Measurements from ENCODE around the gene PTGS2. TPM values are rescaled to one million over a fixed set of nuclear protein-coding genes. Genes with fewer than 3 reads are reported as not detected.

PTGS2 gene
- polyA plus RNA-seq, 1 of the 3 experiments (the other 2 are of a cell fraction) = 6.3 TPM

GRCh38 chr1:186683652-186684410 lies 3.6 kb upstream of the PTGS2 start:
- no peaks in the 10 kb centered on the region for H3F3A ChIP-seq (replicated peaks; ENCODE audit: insufficient read depth)
- H3K4me2 ChIP-seq = no peak overlapping the region
- no peaks in the 10 kb centered on the region for H3K9me2 ChIP-seq
- 47% methylated on average over 6 of the region's 6 CpGs for WGBS (ENCODE audit: low lambda C conversion rate)
- H3K36me3 ChIP-seq (replicated peaks in 1 of 2; ENCODE audit: control insufficient read depth in 1 of 2, insufficient read depth in 2 of 2, low read length in 1 of 2) = peaks cover 0 to 7% of the 10 kb centered on the region in 2 experiments
- ChIA-PET CTCF (interaction anchor here (0.6 to 1.1 kb wide), 4 partner anchors 16 to 358 kb away, joined by 3 read pairs; no protein-coding TSS in a partner anchor), POLR2A (no interaction called here)
- peak overlapping the region; percentile 7; the same call in 1 of the 2 replicates for H2AFZ ChIP-seq (ENCODE audit: low read depth)
- TF ChIP-seq YY1 (IDR thresholded peaks at IDR 0.05; ENCODE audit: low read depth) (no peak), FOXJ3 (CRISPR knock-in tag; IDR thresholded peaks at IDR 0.05) (no peak), REST (IDR thresholded peaks at IDR 0.05; ENCODE audit: low read depth, low read length) (no peak), MAX (IDR thresholded peaks at IDR 0.05; ENCODE audit: low read depth) (no peak), USF1 (IDR thresholded peaks at IDR 0.05; ENCODE audit: borderline replicate concordance, low read depth) (no peak), RAD21 (IDR thresholded peaks at IDR 0.05; ENCODE audit: low read length) (no peak), SIN3A (IDR thresholded peaks at IDR 0.05; ENCODE audit: borderline replicate concordance, low read depth, low read length) (no peak), MEF2A (IDR thresholded peaks at IDR 0.05; ENCODE audit: borderline replicate concordance, low read depth) (no peak), MXI1 (IDR thresholded peaks at IDR 0.05; ENCODE audit: low read depth, low read length) (no peak), GATA2 (CRISPR knock-in tag; IDR thresholded peaks at IDR 0.05) (no peak), EZH2phosphoT487 (IDR thresholded peaks at IDR 0.05; ENCODE audit: borderline replicate concordance, low read depth) (no peak), EP300 (IDR thresholded peaks at IDR 0.05; ENCODE audit: borderline replicate concordance in 1 of 2, low read depth in 1 of 2, low read length in 1 of 2) (no peak), FOSL2 (IDR thresholded peaks at IDR 0.05; ENCODE audit: borderline replicate concordance, low read depth) (no peak)
- TF ChIP-seq, protein P1, sequence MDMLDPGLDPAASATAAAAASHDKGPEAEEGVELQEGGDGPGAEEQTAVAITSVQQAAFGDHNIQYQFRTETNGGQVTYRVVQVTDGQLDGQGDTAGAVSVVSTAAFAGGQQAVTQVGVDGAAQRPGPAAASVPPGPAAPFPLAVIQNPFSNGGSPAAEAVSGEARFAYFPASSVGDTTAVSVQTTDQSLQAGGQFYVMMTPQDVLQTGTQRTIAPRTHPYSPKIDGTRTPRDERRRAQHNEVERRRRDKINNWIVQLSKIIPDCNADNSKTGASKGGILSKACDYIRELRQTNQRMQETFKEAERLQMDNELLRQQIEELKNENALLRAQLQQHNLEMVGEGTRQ (IDR thresholded peaks at IDR 0.05; ENCODE audit: borderline replicate concordance, low read depth, low read length) = no peak
- TF ChIP-seq, protein P2, sequence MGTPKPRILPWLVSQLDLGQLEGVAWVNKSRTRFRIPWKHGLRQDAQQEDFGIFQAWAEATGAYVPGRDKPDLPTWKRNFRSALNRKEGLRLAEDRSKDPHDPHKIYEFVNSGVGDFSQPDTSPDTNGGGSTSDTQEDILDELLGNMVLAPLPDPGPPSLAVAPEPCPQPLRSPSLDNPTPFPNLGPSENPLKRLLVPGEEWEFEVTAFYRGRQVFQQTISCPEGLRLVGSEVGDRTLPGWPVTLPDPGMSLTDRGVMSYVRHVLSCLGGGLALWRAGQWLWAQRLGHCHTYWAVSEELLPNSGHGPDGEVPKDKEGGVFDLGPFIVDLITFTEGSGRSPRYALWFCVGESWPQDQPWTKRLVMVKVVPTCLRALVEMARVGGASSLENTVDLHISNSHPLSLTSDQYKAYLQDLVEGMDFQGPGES (IDR thresholded peaks at IDR 0.05; ENCODE audit: low read depth, low read length) = no peak
- TF ChIP-seq, protein P3, sequence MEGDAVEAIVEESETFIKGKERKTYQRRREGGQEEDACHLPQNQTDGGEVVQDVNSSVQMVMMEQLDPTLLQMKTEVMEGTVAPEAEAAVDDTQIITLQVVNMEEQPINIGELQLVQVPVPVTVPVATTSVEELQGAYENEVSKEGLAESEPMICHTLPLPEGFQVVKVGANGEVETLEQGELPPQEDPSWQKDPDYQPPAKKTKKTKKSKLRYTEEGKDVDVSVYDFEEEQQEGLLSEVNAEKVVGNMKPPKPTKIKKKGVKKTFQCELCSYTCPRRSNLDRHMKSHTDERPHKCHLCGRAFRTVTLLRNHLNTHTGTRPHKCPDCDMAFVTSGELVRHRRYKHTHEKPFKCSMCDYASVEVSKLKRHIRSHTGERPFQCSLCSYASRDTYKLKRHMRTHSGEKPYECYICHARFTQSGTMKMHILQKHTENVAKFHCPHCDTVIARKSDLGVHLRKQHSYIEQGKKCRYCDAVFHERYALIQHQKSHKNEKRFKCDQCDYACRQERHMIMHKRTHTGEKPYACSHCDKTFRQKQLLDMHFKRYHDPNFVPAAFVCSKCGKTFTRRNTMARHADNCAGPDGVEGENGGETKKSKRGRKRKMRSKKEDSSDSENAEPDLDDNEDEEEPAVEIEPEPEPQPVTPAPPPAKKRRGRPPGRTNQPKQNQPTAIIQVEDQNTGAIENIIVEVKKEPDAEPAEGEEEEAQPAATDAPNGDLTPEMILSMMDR (IDR thresholded peaks at IDR 0.05) = no peak
- H3K27ac ChIP-seq (ENCODE audit: low read depth in 2 of 2, low read length in 1 of 2) = no peak overlapping the region
- peaks cover 9% of the 10 kb centered on the region; the same call in 1 of the 2 replicates for H3K9me3 ChIP-seq
- H4K20me1 ChIP-seq (ENCODE audit: insufficient read depth) = no peaks in the 10 kb centered on the region
- H3K4me1 ChIP-seq (ENCODE audit: control insufficient read depth in 1 of 2, insufficient read depth in 2 of 2, low read depth in 1 of 2, low read length in 1 of 2) = peaks cover 0 to 5% of the 10 kb centered on the region in 2 experiments; a peak in 3 of 4 replicates
- no peak for DNase-seq
- H3K79me2 ChIP-seq (ENCODE audit: insufficient read depth) = peaks cover 4% of the 10 kb centered on the region
- H3K27me3 ChIP-seq (ENCODE audit: insufficient read depth) = no peaks in the 10 kb centered on the region
- peak overlapping the region; percentile 6; the same call in 1 of the 2 replicates for H3K9ac ChIP-seq
- H3K4me3 ChIP-seq (ENCODE audit: low read depth in 2 of 2, low read length in 1 of 2) = peak overlapping the region in 1 of 2 experiments; percentile 11; a peak in 1 of 4 replicates

Measured in SK-N-SH (cell line).